GM12878 (cell line): ENCODE data around the gene VGF. TPM values are rescaled to one million over a fixed set of nuclear protein-coding genes. Genes with fewer than 3 reads are reported as not detected.

Experiments
- ATAC-seq: fragments of 200-7000 bp; cut with Tn5 transposase; 3 replicates; pipeline ENCODE4 v1.9.1; 2020; ENCODE audit warnings: mild to moderate bottlenecking, moderate library complexity
- BruUV-seq: library from RNA; stranded (reverse); fragments of 400-500 nt; replicated peaks from 2 replicates; lab custom pipeline; 2021; lab: Mats Ljungman, UMichigan
- CTCF ChIA-PET: fragments of 300-600 bp; sonication (Branson Sonifier 250); formaldehyde crosslinking; extraction: SDS; loops from one replicate; lab custom pipeline; 2021; ENCODE audit warnings: inconsistent platforms; lab: Yijun Ruan, JAX
- POLR2A ChIA-PET: fragments of 350-600 bp; formaldehyde crosslinking; extraction: SDS; loops from one replicate; lab custom pipeline; 2021; ENCODE audit warnings: inconsistent platforms; lab: Charles Lee
- RAD21 ChIA-PET: fragments of 300-600 bp; sonication (Branson Sonifier 250); formaldehyde crosslinking; loops from one replicate; lab custom pipeline; 2023; ENCODE audit warnings: antibody characterized with exemption; ENCODE audit not compliant: unreplicated experiment; lab: Charles Lee
- SMC1A ChIA-PET: fragments of 300-600 bp; sonication (Branson Sonifier 250); formaldehyde crosslinking; loops from one replicate; lab custom pipeline; 2023; ENCODE audit not compliant: unreplicated experiment, uncharacterized antibody; lab: Charles Lee
- DNase-seq: peaks from one replicate; pipeline ENCODE4 v3.0.0-alpha.2; 2011; ENCODE audit warnings: low read depth, low spot score
- FAIRE-seq: peaks from 3 replicates; lab custom pipeline; 2011; peaks lifted over from hg19 to GRCh38; lab: Jason Lieb, UNC
- H2AFZ ChIP-seq: 2 replicates; pipeline ENCODE4 v1.6.0; 2011; ENCODE audit warnings: low read depth, low read length, control low read depth; ENCODE audit not compliant: control insufficient read depth
- H3K27ac ChIP-seq: 2 replicates; pipeline ENCODE4 v1.5.1; 2011; ENCODE audit warnings: control low read depth; ENCODE audit not compliant: control insufficient read depth, insufficient read depth
- H3K27me3 ChIP-seq, 2 experiments: replicated peaks in 1 of 2; 2 replicates each; pipeline versions ENCODE4 v1.6.0 to v1.6.1; 2011; ENCODE audit warnings: low read length in 1 of 2; ENCODE audit not compliant: control insufficient read depth in 2 of 2, insufficient read depth in 2 of 2
- H3K36me3 ChIP-seq, 2 experiments: 2 replicates each; pipeline ENCODE4 v1.5.1; 2011; ENCODE audit warnings: low read length in 1 of 2; ENCODE audit not compliant: control insufficient read depth in 2 of 2, insufficient read depth in 2 of 2
- H3K4me1 ChIP-seq: 2 replicates; pipeline ENCODE4 v1.6.1; 2011; ENCODE audit warnings: mild to moderate bottlenecking, low read length, moderate library complexity, mixed read lengths; ENCODE audit not compliant: control insufficient read depth, insufficient read depth
- H3K4me2 ChIP-seq: 2 replicates; pipeline ENCODE4 v1.6.0; 2011; ENCODE audit warnings: control low read depth; ENCODE audit not compliant: control insufficient read depth, insufficient read depth
- H3K4me3 ChIP-seq: fragments of 200-600 bp; sonication (generic); 2 replicates; pipeline ENCODE4 v1.5.1; 2016
- H3K79me2 ChIP-seq: 2 replicates; pipeline ENCODE4 v1.6.0; 2011; ENCODE audit warnings: low read length; ENCODE audit not compliant: control insufficient read depth, insufficient read depth
- H3K9ac ChIP-seq: 2 replicates; pipeline ENCODE4 v1.8.0; 2011; ENCODE audit warnings: low read length, control low read depth, mixed read lengths; ENCODE audit not compliant: control insufficient read depth, insufficient read depth
- H3K9me3 ChIP-seq: replicated peaks from 3 replicates; pipeline ENCODE4 v1.5.1; 2011; ENCODE audit warnings: mild to moderate bottlenecking, low read length; ENCODE audit not compliant: control insufficient read depth, insufficient read depth
- H4K20me1 ChIP-seq: 2 replicates; pipeline ENCODE4 v1.6.0; 2011; ENCODE audit not compliant: control insufficient read depth, insufficient read depth
- IKZF2 ChIP-seq, 2 experiments: fragments of 450-650 bp; IDR thresholded peaks; 2 replicates each; pipeline ENCODE4 v1.6.1; 2017; ENCODE audit warnings: mild to moderate bottlenecking in 2 of 2, moderate library complexity in 2 of 2
- SUPT20H ChIP-seq: IDR thresholded peaks from 2 replicates; pipeline ENCODE4 v1.6.1; 2011; ENCODE audit warnings: low read depth, mild to moderate bottlenecking, low read length, moderate library complexity, borderline replicate concordance; ENCODE audit not compliant: control insufficient read depth
- SUZ12 ChIP-seq: fragments of 200-600 bp; sonication (generic); IDR thresholded peaks from one replicate; pipeline ENCODE4 v1.6.1; 2018; ENCODE audit warnings: antibody characterized with exemption, mild to moderate bottlenecking; ENCODE audit not compliant: unreplicated experiment
- ZNF24 ChIP-seq: fragments of 450-650 bp; IDR thresholded peaks from 2 replicates; pipeline ENCODE4 v1.6.1; 2017; ENCODE audit warnings: antibody characterized with exemption, mild to moderate bottlenecking
- whole genome bisulfite sequencing: methylation state at CpG from one replicate; pipeline ENCODE4 v1.1.6; 2016; ENCODE audit warnings: low lambda C conversion rate; ENCODE audit not compliant: insufficient replicate concordance, insufficient coverage; ENCODE audit errors: missing lambda C conversion rate; 5-methylcytosine and 5-hydroxymethylcytosine counted together
- in situ Hi-C: fragments of 300-500 bp; cut with MboI; formaldehyde crosslinking; loops from 9 replicates; pipeline ENCODE4 v1.14.3; 2018; ENCODE audit warnings: mixed read lengths
- intact Hi-C: fragments of 100-400 bp; cut with micrococcal nuclease; formaldehyde crosslinking; loops from one replicate; pipeline ENCODE4 v1.14.2; 2022; ENCODE audit not compliant: unreplicated experiment
- polyA plus RNA-seq, 11 experiments: library from polyadenylated mRNA; depleted of rRNA in 4 of 11; unstranded in 6 of 11; stranded (reverse) in 5 of 11; fragments of >200 nt; fragmentation: Nextera tagmentation in 4 of 11; fragmentation: Illumina TruSeq in 1 of 11; extraction: Ambion mirVana in 4 of 11; extraction: Trizol in 1 of 11; gene quantifications; 1 replicate in 1 of 11; 2 replicates in 10 of 11; pipeline versions ENCODE4 v1.2.1 to v1.2.3, GENCODE V29; 2011 to 2016; ENCODE audit warnings: inconsistent platforms in 2 of 11, missing spikeins in 2 of 11, low read depth in 1 of 11
- total RNA-seq, 4 experiments: library from RNA; depleted of rRNA in 3 of 4; stranded (reverse); fragments of >200 nt in 3 of 4; fragmentation: Illumina TruSeq in 1 of 4; extraction: Trizol in 1 of 4; gene quantifications; 2 replicates each; pipeline versions ENCODE4 v1.2.1 to v1.2.3, GENCODE V29; 2013 to 2021
- TF ChIP-seq, protein P1 (sequence below): fragments of 450-650 bp; formaldehyde crosslinking; IDR thresholded peaks from 2 replicates; pipeline ENCODE4 v1.4.0; 2022; ENCODE audit warnings: mild to moderate bottlenecking, moderate library complexity

VGF gene
- total and polyA plus RNA-seq, 10 of the 15 experiments (the other 5 are each of a cell fraction or from before 2014, with no cell fraction given): 0.09 to 0.25 (median 0.17) TPM; not detected in 6

DNA sequence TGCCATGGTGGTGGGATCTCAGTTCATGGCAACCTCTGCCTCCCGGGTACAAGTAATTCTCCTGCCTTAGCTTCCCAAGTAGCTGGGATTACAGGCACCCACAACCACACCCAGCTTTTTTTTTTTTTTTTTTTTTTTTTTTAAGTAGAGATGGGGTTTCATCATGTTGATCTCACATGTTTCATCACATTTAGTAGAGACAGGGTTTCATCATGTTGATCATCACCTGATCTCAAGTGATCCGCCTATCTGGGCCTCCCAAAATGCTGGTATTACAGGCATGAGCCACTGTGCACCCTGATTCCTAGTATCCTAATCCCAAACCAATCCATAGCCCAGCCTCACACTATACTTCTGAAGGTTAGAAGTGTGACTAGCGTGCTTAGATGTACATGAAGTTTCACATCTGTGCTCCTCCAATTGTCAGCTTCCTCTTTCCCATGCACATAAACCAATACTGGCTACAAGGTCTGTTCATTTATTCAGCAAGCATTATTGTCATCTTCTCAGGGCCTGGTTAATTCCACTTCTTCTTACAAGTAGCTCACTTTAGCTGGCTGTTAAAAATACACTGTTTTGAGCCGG is 21.6 kb upstream of the VGF start:
- ChIA-PET CTCF (interaction anchor here (0.6 to 2.1 kb wide), 2 partner anchors 43 to 44 kb away, joined by 3 to 12 read pairs; no protein-coding TSS in a partner anchor), SMC1A (interaction anchor here (1.0 to 1.4 kb wide), 2 partner anchors 43 to 96 kb away, joined by 3 to 4 read pairs; no protein-coding TSS in a partner anchor)
- intact Hi-C loops: no loop called here

More for the DNA sequence above, 21.6 kb upstream of the VGF start:
- no peaks in the 10 kb centered on the region for H3K79me2 ChIP-seq
- no TSS peak for BruUV-seq
- peak; percentile 86 for TF ChIP-seq ZNF24
- TF ChIP-seq SUPT20H: no peak
- TF ChIP-seq IKZF2 (IDR thresholded peaks at IDR 0.05): 0 out of 4 replicates have a peak, but pooled peaks of 1 of the 2 experiments have one; percentile 9
- no peak for TF ChIP-seq SUZ12
- TF ChIP-seq, protein P1, sequence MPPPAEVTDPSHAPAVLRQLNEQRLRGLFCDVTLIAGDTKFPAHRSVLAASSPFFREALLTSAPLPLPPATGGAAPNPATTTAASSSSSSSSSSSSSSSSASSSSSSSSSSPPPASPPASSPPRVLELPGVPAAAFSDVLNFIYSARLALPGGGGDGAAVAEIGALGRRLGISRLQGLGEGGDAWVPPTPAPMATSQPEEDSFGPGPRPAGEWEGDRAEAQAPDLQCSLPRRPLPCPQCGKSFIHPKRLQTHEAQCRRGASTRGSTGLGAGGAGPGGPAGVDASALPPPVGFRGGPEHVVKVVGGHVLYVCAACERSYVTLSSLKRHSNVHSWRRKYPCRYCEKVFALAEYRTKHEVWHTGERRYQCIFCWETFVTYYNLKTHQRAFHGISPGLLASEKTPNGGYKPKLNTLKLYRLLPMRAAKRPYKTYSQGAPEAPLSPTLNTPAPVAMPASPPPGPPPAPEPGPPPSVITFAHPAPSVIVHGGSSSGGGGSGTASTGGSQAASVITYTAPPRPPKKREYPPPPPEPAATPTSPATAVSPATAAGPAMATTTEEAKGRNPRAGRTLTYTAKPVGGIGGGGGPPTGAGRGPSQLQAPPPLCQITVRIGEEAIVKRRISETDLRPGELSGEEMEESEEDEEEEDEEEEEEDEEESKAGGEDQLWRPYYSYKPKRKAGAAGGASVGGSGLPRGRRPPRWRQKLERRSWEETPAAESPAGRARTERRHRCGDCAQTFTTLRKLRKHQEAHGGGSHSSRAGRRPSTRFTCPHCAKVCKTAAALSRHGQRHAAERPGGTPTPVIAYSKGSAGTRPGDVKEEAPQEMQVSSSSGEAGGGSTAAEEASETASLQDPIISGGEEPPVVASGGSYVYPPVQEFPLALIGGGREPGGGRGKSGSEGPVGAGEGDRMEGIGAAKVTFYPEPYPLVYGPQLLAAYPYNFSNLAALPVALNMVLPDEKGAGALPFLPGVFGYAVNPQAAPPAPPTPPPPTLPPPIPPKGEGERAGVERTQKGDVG (CRISPR knock-in tag): no peak
- FAIRE-seq: no peak
- no peak for DNase-seq
- no peak overlapping the region for H3K9ac ChIP-seq
- H3K27ac ChIP-seq: no peak overlapping the region
- 21% methylated on average over 4 of the region's 4 CpGs for WGBS
- POLR2A ChIA-PET: interaction anchor here (0.5 to 1.0 kb wide), 3 partner anchors 9 to 245 kb away, joined by 3 to 4 read pairs (median 3); no protein-coding TSS in a partner anchor
- RAD21 ChIA-PET: interaction anchor here (1.4 kb wide), 1 partner anchor 43 kb away, joined by 4 read pairs; no protein-coding TSS in a partner anchor
- no peaks in the 10 kb centered on the region for H3K4me1 ChIP-seq
- no peaks in the 10 kb centered on the region for H3K36me3 ChIP-seq
- H2AFZ ChIP-seq: no peak overlapping the region
- H3K4me3 ChIP-seq: no peak overlapping the region
- in situ Hi-C loops: no loop called here
- H3K9me3 ChIP-seq: no peaks in the 10 kb centered on the region
- no peak for ATAC-seq
- H4K20me1 ChIP-seq: no peaks in the 10 kb centered on the region
- no peaks in the 10 kb centered on the region; a peak in 1 of 4 replicates for H3K27me3 ChIP-seq
- H3K4me2 ChIP-seq: no peak overlapping the region
